HEK293T (cell line): ENCODE measurements around the gene TAGLN3.

ENCODE experiments used
- CTCF ChIA-PET: fragments of 350-600 bp; formaldehyde crosslinking; extraction: SDS; loops from one replicate; lab custom pipeline; 2021; ENCODE audit warnings: antibody characterized with exemption, inconsistent platforms; lab: Yijun Ruan, JAX
- POLR2A ChIA-PET: fragments of 350-600 bp; formaldehyde crosslinking; extraction: SDS; loops from one replicate; lab custom pipeline; 2020; ENCODE audit warnings: antibody characterized with exemption, inconsistent platforms; lab: Yijun Ruan, JAX
- DNase-seq: peaks from one replicate; pipeline ENCODE4 v3.0.0; 2012; ENCODE audit warnings: mixed read lengths; ENCODE audit errors: extremely low spot score
- ARNT ChIP-seq: fragments of 450-650 bp; IDR thresholded peaks from 2 replicates; pipeline ENCODE4 v1.6.1; 2017; ENCODE audit warnings: mild to moderate bottlenecking
- BHLHE40 ChIP-seq: fragments of 450-650 bp; IDR thresholded peaks from 2 replicates; pipeline ENCODE4 v1.6.1; 2016; ENCODE audit warnings: mild to moderate bottlenecking, moderate library complexity, borderline replicate concordance
- CTBP1 ChIP-seq: fragments of 450-650 bp; IDR thresholded peaks from 2 replicates; pipeline ENCODE4 v1.6.1; 2016; ENCODE audit warnings: borderline replicate concordance
- ELF4 ChIP-seq: fragments of 450-650 bp; IDR thresholded peaks from 2 replicates; pipeline ENCODE4 v1.6.1; 2017; ENCODE audit warnings: antibody characterized with exemption
- FOXA1 ChIP-seq: fragments of 450-650 bp; IDR thresholded peaks from 2 replicates; pipeline ENCODE4 v1.6.1; 2016; ENCODE audit warnings: mild to moderate bottlenecking
- FOXK2 ChIP-seq: fragments of 450-650 bp; IDR thresholded peaks from 2 replicates; pipeline ENCODE4 v1.6.1; 2016; ENCODE audit warnings: mild to moderate bottlenecking
- FOXM1 ChIP-seq: fragments of 450-650 bp; IDR thresholded peaks from 2 replicates; pipeline ENCODE4 v1.6.1; 2017; ENCODE audit warnings: mild to moderate bottlenecking, borderline replicate concordance
- HDGF ChIP-seq: fragments of 450-650 bp; IDR thresholded peaks from 2 replicates; pipeline ENCODE4 v1.6.1; 2017; ENCODE audit warnings: antibody characterized with exemption, borderline replicate concordance
- L3MBTL2 ChIP-seq: fragments of 450-650 bp; conservative IDR thresholded peaks from 2 replicates; pipeline ENCODE4 v1.6.1; 2016; ENCODE audit warnings: mild to moderate bottlenecking
- LEF1 ChIP-seq: fragments of 450-650 bp; IDR thresholded peaks from 2 replicates; pipeline ENCODE4 v1.6.1; 2017; ENCODE audit warnings: mild to moderate bottlenecking, borderline replicate concordance
- NFRKB ChIP-seq: fragments of 450-650 bp; IDR thresholded peaks from 2 replicates; pipeline ENCODE4 v1.6.1; 2016; ENCODE audit warnings: mild to moderate bottlenecking, moderate library complexity
- PKNOX1 ChIP-seq: fragments of 450-650 bp; IDR thresholded peaks from 2 replicates; pipeline ENCODE4 v1.6.1; 2016
- SP1 ChIP-seq: fragments of 450-650 bp; IDR thresholded peaks from 2 replicates; pipeline ENCODE4 v1.6.1; 2017
- SUZ12 ChIP-seq: fragments of 450-650 bp; IDR thresholded peaks from 2 replicates; pipeline ENCODE4 v1.6.1; 2016; ENCODE audit warnings: mild to moderate bottlenecking
- TARDBP ChIP-seq: fragments of 450-650 bp; IDR thresholded peaks from 2 replicates; pipeline ENCODE4 v1.6.1; 2016
- ZNF384 ChIP-seq: fragments of 450-650 bp; IDR thresholded peaks from 2 replicates; pipeline ENCODE4 v1.6.1; 2016

The TAGLN3 gene

DNA sequence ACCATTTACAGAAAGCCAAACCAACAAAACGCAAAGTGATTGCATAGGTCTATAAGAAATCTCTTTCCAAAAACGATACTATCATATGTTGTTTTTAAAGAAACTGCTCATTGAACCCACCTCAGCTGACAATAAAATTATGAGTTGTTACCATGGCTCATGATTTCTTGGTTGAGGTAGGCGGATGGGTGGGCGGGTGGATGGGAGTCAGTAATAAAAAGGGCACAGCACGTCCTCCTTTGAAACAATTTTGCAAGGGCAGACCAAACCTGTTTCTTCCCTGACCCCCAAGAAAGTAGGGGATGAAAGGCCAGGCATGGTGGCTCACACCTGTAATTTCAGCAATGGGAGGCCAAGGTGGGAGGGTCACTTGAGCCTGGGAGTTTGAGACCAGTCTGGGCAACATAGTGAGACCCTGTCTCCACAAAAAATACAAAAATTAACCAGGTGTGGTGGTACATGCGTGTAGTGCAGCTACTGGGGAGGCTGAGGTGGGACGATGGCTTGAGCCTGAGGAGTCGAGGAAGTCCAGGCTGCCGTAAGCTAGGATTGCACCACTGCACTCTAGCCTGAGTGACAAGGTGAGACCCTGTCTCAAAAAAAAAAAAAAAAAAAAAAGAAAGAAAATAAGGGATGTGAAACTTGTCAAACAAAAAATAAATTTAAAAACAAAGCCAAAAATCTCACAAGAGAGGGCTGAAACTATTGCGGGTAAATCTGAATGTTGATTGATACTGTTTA, 17.8 kb upstream of the TAGLN3 start:
- no peak for DNase-seq
- POLR2A ChIA-PET: interaction anchor here (2.5 kb wide), 1 partner anchor 32 kb away, joined by 18 read pairs; no protein-coding TSS in a partner anchor
- CTCF ChIA-PET: interaction anchor here (2.2 kb wide), 1 partner anchor 32 kb away, joined by 10 read pairs; no protein-coding TSS in a partner anchor
- TF ChIP-seq HDGF: no peak
- TF ChIP-seq PKNOX1: no peak
- no peak for TF ChIP-seq TARDBP
- TF ChIP-seq ELF4: no peak
- no peak for TF ChIP-seq CTBP1
- no peak for TF ChIP-seq FOXA1
- no peak for TF ChIP-seq ARNT
- TF ChIP-seq BHLHE40: no peak
- no peak for TF ChIP-seq FOXK2
- no peak for TF ChIP-seq FOXM1
- TF ChIP-seq SP1: no peak
- TF ChIP-seq ZNF384: no peak
- no peak for TF ChIP-seq LEF1
- no peak for TF ChIP-seq NFRKB
- TF ChIP-seq SUZ12: no peak
- no peak for TF ChIP-seq L3MBTL2

DNA sequence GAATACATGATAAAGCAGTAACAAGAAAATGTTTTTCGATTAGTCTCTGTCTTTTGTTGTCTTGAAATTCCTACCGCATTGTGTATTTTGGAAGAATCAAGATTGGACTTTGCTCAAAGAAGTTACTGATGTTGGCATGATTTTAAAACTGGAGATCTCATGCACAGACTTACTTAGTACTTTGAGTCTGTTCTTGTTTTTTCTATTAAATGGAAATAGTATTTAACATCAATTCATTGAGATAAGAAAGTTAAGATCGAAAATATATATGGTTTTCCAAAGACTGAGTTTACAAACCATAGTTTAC, 17.3 kb upstream of the TAGLN3 start:
- TF ChIP-seq L3MBTL2: no peak
- TF ChIP-seq PKNOX1: no peak
- TF ChIP-seq NFRKB: no peak
- TF ChIP-seq SP1: no peak
- no peak for TF ChIP-seq TARDBP
- no peak for TF ChIP-seq CTBP1
- TF ChIP-seq FOXA1: no peak
- TF ChIP-seq ARNT: no peak
- TF ChIP-seq ZNF384: no peak
- TF ChIP-seq ELF4: no peak
- no peak for DNase-seq
- CTCF ChIA-PET: no interaction called here
- POLR2A ChIA-PET: no interaction called here

- TF ChIP-seq ARNT (no peak), LEF1 (no peak), ZNF384 (no peak), SUZ12 (no peak), FOXK2 (no peak), PKNOX1 (no peak), NFRKB (no peak), TARDBP (no peak), BHLHE40 (no peak), FOXM1 (no peak), L3MBTL2 (no peak), SP1 (no peak)
- CTCF ChIA-PET: no interaction called here
- no peak for DNase-seq
- POLR2A ChIA-PET: no interaction called here
Observed at GRCh38 chr3:111984636-111985298, 14.0 kb upstream of the TAGLN3 start.

DNA sequence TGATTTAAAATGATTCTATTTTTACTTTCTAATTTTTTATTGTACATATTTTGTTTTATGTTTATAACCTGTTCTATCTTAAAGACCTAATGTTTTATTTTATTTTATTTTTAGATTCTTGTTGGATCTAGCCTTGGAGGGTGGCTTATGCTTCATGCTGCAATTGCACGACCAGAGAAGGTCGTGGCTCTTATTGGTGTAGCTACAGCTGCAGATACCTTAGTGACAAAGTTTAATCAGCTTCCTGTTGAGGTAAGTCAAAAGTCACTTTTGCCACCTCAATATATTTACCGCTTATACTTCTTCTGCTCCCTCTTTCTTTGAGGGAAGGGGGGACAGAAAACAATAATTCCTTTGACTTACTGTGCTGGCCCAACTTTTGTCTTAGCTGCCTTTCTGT, 11.9 kb upstream of the TAGLN3 start:
- CTCF ChIA-PET: interaction anchor here (0.6 kb wide), 1 partner anchor 220 kb away, joined by 4 read pairs; no protein-coding TSS in a partner anchor
- DNase-seq: no peak
- POLR2A ChIA-PET: interaction anchor here (0.6 kb wide), 1 partner anchor 8 kb away, joined by 3 read pairs; the partner anchor contains the start of gene ABHD10
- TF ChIP-seq FOXM1 (no peak), PKNOX1 (no peak), HDGF (no peak), CTBP1 (no peak), NFRKB (no peak), ZNF384 (no peak), TARDBP (no peak), LEF1 (no peak), ELF4 (no peak), BHLHE40 (no peak), SUZ12 (no peak), ARNT (no peak), FOXA1 (no peak), SP1 (no peak)

GRCh38 chr3:111989061-111989678, 9.6 kb upstream of the TAGLN3 start:
- peak; percentile 27 for DNase-seq
- TF ChIP-seq ARNT (no peak), SP1 (no peak), NFRKB (no peak), TARDBP (no peak), CTBP1 (no peak), FOXM1 (no peak), SUZ12 (no peak), ZNF384 (no peak), FOXA1 (no peak), BHLHE40 (no peak), FOXK2 (no peak), ELF4 (no peak), HDGF (no peak), PKNOX1 (no peak), L3MBTL2 (no peak), LEF1 (no peak)
- ChIA-PET POLR2A (interaction anchor here (1.4 kb wide), 1 partner anchor 10 kb away, joined by 23 read pairs; the partner anchor contains the start of gene ABHD10), CTCF (interaction anchor here (0.8 to 2.3 kb wide), 13 partner anchors 9 to 273 kb away, joined by 3 to 18 read pairs (median 4); partner anchors contain the start of gene ABHD10)
